Loucy (cell line): ENCODE measurements around the gene DYRK3.

Experiments used
- CTCF ChIP-seq: fragments of 200-600 bp; sonication (generic); conservative IDR thresholded peaks from 2 replicates; pipeline ENCODE4 v1.5.1; 2014; ENCODE audit warnings: mild to moderate bottlenecking, antibody characterized with exemption, low read length
- EZH2phosphoT487 ChIP-seq: fragments of 200-600 bp; IDR thresholded peaks from 2 replicates; pipeline ENCODE4 v1.6.1; 2018; ENCODE audit warnings: antibody characterized with exemption, mild to moderate bottlenecking, moderate library complexity, borderline replicate concordance

GRCh38 chr1:206683313-206683712 lies 48.0 kb downstream of the DYRK3 start:
- no peak for TF ChIP-seq CTCF
- TF ChIP-seq EZH2phosphoT487 = no peak
